HG02571 (cell line): ENCODE data around the gene IGFBP2.

Experiments used
- ATAC-seq: cut with Tn5 transposase; IDR thresholded peaks from one replicate; pipeline ENCODE4 v1.9.1; 2021; ENCODE audit warnings: mild to moderate bottlenecking, moderate library complexity; ENCODE audit not compliant: unreplicated experiment

IGFBP2 gene

GRCh38 chr2:216700088-216700567, 66.9 kb downstream of the IGFBP2 start:
- ATAC-seq, result no peak

GRCh38 chr2:216700781-216701180, 67.6 kb downstream of the IGFBP2 start:
- no peak for ATAC-seq

GRCh38 chr2:216701544-216701943, 68.3 kb downstream of the IGFBP2 start:
- no peak for ATAC-seq

- ATAC-seq, result no peak
Measured at GRCh38 chr2:216702756-216703155, 69.5 kb downstream of the IGFBP2 start.

- ATAC-seq, result no peak
Measured at GRCh38 chr2:216710551-216711301, 77.5 kb downstream of the IGFBP2 start.

GRCh38 chr2:216711348-216711747, 78.1 kb downstream of the IGFBP2 start:
- ATAC-seq, result no peak

- ATAC-seq, result no peak
Measured at GRCh38 chr2:216713691-216714336, 80.6 kb downstream of the IGFBP2 start.
